ENCODE data around the gene ANXA3.

The ANXA3 gene

GRCh38 chr4:78611215-78611558, 59.6 kb downstream of the ANXA3 start:
- DNase-seq = no peak

GRCh38 chr4:78612398-78613178, 61.0 kb downstream of the ANXA3 start:
- peak in 11 of 51 donors; percentile 1 to 69 (median 9) for DNase-seq

GRCh38 chr4:78613522-78614321, 62.2 kb downstream of the ANXA3 start:
- DNase-seq = no peak

- no peak for DNase-seq
These were observed 64.5 kb downstream of the ANXA3 start for GRCh38 chr4:78616046-78616498.

GRCh38 chr4:78618436-78618835, 66.9 kb downstream of the ANXA3 start:
- no peak for DNase-seq

- DNase-seq = no peak
These were observed 69.8 kb downstream of the ANXA3 start for GRCh38 chr4:78621395-78621794.

GRCh38 chr4:78622253-78622979, 70.8 kb downstream of the ANXA3 start:
- DNase-seq = no peak

- no peak for DNase-seq
These were observed 72.5 kb downstream of the ANXA3 start for GRCh38 chr4:78624048-78624447.

- no peak for DNase-seq
These were observed 73.5 kb downstream of the ANXA3 start for GRCh38 chr4:78625073-78625472.

- no peak for DNase-seq
These were observed 75.7 kb downstream of the ANXA3 start for GRCh38 chr4:78627046-78627965.

- no peak for DNase-seq
These were observed 76.6 kb downstream of the ANXA3 start for GRCh38 chr4:78627966-78628678.

GRCh38 chr4:78629991-78630541, 78.5 kb downstream of the ANXA3 start:
- no peak for DNase-seq

GRCh38 chr4:78630615-78631014, 79.0 kb downstream of the ANXA3 start:
- no peak for DNase-seq

- DNase-seq = peak in 42 of 51 donors; percentile 6 to 90 (median 52)
These were observed 82.6 kb downstream of the ANXA3 start for GRCh38 chr4:78634011-78634664.

- no peak for DNase-seq
These were observed 87.0 kb downstream of the ANXA3 start for GRCh38 chr4:78638337-78639172.

GRCh38 chr4:78640714-78641113, 89.1 kb downstream of the ANXA3 start:
- DNase-seq = no peak

- DNase-seq = no peak
These were observed 91.4 kb downstream of the ANXA3 start for GRCh38 chr4:78642934-78643333.

GRCh38 chr4:78644063-78644691, 92.6 kb downstream of the ANXA3 start:
- no peak for DNase-seq

Measured in hypothalamus (tissue), 51 donors.